Anterior cingulate cortex (tissue), 58 donors: ENCODE measurements around the gene WDR44.
A peak's percentile ranks its signal among the peaks of the same experiment; 100 is the strongest.
"Not testable (repeated sequence)": the region's sequence is repeated elsewhere in the genome, so short reads cannot be mapped to it uniquely, and the experiment has no call there.

Source experiments
- DNase-seq, 58 donors: peaks; one replicate each; lab custom pipeline; 2025; lab: John Stamatoyannopoulos, UW

The WDR44 gene

DNA sequence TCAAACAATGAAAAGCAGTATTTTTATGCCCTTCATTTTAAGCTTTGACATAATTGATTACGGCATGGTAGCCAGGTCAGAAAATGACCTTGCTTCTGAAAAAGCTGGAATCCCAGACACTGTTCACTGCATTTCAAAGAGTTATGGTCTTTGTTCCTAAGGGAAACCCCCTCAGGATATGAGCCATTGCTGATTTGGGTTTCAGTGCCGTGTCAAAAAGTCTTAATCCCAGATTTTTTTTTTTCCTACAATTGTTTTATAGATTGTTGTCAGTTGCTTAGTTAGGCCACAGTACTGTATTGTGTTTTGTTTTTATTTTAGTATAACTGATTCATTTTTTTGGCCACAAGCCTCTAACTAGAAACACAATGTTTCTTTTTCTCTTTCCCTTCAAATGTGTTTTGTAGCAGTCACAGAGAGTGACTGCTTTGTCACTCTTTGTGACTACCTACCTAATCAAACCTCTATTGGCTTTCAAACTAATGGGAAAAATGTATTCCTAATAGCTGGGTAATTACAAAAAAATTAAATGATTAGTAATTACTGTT is 10.3 kb downstream of the WDR44 start:
- DNase-seq, result no peak

DNA sequence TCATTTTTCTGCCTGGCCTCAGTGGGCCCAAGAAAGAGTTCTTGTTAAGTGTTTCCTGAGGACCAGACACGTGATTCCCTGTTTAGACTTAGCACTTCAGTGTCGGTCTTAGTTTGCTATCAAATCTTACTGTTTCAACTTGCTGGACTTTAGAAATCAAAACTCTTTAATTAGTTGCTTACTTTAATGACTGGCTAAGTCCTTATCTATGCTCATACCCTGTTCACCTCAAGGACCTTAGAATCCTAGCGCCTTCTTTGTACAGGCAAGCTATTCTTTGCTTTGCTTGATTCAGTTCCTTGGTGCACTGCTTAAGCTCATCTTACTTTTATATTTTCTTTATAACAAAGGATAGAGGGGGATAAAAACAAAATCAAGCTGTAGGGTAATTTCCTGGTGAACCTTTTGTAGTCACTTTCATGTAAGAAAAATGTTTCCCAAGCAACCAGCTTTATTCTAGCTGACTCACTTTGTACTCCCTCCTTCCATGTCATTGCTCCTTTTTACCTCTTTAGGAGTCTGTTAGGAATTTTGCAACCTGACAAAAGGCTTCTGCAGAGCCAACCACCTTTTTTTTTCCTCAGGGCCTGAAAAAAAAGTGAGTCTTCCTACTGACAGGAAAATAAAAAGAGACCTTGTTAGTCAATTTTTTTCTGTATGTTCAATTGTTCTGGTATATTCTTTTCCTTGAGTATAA is 14.7 kb downstream of the WDR44 start:
- no peak for DNase-seq

DNA sequence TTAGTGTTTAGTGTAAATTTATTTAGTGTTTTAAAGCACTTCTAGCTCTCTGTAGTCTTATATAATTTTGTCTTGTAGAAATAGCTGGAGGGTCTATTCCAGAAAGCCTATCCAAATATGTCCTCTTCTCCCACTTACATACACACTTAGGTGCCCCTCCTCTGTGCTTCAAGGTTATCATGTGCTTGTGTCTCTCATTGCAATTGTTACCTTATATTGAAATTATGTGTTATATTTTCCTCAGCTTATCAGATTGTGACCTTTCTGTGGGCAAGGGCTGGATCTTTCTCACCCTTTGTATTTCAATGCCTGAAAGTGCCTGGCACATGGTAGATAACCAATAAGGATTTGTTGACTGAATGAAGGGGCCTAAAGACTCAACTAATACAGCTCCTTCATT is 18.4 kb downstream of the WDR44 start:
- DNase-seq, result no peak

DNA sequence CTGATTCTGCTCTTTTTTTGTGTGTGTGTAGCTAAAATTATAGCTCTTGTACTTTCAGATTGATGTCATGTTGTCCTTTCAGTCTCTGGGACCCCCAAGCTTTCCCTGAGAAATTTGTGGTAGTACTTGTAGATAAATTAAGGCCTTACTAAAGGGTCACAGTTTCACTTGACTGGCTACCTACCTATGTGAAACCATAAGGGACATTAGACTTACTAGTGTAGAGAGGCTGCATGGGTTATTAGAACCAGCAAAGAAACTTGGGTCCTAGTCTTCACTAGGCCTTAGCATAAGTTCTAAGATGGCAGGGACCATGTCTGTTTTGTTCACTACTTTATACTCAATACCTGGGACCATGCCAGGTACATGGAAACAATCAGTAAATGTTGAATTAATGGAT is 21.4 kb downstream of the WDR44 start:
- DNase-seq, result no peak

DNA sequence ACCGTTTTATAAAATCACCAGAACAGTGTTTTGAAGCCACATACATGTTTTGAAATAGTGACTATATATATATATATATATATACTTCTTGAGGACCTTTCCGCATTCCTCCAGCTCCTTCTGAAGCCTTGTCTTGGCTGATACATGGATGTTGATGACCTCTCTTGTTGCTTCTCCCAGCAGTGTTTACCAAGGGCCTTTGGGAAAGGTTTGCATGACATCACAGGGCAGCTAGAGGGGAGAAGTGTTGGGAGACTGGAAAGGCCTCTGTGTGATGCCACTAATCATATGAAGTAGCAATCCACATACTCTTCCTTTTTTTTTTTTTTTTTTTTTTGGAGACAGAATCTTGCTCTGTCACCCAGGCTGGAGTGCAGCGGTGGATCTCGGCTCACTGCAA is 22.5 kb downstream of the WDR44 start:
- DNase-seq, result no peak

DNA sequence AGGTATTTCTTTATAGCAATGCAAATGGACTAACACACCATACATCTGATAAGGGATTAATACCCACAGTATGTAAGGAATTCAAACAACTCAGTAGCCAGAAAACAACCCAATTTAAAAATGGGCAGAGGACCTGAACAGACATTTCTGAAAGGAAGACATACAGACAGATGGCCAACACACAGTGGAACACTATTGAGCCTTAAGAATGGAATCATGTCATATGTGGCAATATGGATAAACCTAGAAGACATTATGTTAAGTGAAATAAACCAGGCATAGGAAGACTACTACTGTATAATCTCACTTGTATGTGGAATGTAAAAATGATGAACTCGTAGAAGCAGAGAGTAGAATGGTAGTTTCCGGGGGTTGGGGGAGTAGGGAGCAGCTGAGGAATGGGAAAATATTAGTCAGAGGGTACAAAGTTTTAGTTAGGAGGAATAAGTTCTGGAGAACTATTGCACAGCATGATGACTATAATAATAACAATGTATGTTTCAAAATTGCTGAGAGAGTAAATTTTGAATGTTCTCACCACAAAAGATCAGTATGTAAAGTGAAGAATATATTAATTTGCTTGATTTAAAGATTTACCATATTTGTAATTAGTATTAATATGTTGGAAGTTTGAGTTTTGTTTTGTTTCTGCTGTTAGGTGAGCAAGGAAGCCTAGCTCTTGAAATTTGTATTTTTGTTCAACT is 25.2 kb downstream of the WDR44 start:
- DNase-seq, result no peak

DNA sequence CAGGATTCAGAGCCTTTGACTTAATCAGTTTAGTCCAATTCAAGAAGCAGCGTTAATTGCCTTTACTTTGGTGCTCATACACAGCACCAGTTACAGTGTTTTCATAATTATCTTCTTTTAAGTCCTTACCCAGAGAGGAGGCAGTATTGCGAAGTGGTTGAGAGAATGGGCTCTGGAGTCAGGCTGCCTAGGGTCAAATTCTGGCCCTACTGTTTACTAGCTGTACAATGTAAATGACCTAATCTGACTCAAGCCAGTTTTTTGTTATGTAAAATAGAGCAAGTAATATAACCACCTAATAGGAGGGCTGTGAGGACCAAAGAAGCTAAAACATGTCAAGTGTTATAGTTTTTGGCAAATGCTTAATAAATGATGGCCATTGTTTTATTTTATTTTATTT is 27.6 kb downstream of the WDR44 start:
- no peak for DNase-seq

DNA sequence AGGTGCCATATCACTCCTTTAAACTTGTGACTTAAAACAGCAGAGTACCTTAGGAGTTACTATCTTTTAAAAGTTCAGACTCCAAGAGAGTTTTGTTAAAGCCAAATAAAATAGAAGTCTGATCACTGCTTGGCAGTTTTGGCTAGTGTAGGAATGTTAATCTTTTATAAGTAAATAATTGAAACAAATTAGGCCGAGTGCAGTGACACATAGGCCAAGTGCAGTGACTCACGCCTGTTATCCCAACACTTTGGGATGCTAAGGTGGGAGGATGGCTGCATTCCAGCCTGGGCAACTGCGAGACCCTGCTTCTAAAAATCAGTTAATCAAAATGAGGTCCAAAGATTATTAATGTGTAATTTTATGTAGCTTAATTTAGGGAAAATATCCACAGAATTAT is 37.2 kb downstream of the WDR44 start:
- no peak for DNase-seq

DNA sequence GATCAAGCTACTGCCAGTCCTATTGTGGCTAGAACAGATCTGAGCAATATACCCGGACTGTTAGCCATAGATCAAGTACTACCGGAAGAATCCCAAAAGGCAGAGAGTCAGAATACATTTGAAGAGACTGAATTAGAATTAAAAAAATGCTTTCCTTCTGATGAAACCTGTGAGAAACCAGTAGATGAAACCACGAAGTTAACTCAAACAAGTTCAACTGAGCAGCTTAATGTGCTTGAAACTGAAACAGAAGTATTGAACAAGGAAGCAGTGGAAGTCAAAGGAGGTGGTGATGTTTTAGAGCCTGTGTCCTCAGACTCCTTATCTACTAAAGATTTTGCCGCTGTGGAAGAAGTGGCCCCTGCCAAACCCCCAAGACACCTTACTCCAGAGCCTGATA is 46.8 kb downstream of the WDR44 start:
- DNase-seq, result no peak

DNA sequence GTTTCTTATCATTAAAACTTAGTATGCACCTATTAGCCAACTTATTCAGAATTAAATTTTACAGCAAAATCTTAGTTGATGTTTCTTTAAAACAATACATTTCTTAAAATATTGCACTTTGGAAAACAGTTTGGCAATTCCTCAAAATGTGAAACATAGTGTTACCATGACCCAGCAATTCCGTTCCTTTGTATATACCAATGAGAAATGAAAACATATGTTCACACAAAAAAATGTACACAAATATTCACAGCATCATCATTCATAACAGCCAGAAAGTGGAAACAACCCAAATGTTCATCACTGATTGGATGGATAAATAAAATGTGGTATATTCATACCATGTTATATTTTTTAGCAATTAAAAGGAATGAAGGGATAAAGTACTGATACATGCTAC is 50.2 kb downstream of the WDR44 start:
- no peak for DNase-seq

DNA sequence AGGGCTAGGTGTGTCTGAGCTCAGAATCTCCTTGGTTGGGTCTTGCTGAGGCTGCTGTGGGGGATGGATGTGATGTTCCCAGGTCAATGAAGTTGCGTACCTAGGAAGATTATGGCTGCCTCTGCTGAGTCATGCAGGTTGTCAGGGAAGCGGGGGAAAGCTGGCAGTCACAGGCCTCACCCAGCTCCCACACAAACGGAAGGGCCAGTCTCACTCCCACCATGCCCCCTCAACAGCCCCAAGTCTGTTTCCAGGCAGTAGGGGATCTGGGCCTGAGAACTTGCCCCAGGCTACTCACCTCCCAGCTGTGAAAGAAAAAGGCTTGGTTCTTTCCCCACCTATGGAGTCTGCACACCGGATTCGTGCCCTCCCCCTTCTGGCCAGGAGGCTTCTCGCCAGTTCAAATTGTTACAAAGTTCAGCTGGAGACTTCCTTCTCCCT is 72.9 kb downstream of the WDR44 start:
- no peak for DNase-seq

DNA sequence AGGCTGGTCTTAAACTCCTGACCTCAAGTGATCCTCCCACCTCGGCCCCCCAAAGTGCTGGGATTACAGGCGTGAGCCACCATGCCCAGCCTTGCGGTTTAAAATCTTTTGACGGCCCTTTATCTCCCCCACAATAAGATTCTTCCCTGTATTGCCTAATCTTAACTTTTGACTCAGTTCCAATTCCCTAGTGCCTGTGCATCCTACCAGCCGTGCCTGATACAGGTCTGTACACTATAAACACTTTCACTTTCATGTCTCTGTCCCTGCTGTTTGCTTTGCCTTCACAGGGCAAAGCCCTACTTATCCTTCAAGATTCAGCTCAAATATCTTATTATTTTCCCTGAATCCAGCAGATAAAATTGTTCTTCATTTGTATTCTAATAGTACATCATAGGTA is 74.6 kb downstream of the WDR44 start:
- no peak for DNase-seq

DNA sequence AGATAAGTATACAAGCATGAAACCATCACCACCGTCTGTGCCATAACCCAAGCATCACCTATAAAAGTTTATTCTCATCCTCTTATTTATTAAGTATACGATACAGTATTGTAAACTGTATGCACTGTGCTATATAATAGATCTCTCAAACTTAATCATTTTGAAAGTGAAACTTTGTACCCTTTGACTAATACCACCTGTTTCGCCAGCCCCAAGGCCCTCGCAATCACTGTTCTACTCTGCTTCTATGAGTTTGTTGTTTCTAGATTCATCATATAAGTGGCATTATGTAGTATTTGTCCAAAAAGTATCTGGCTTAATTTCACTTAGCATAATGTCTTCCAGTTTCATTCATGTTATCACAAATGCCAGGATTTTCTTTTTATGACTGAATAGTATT is 77.7 kb downstream of the WDR44 start:
- no peak for DNase-seq

DNA sequence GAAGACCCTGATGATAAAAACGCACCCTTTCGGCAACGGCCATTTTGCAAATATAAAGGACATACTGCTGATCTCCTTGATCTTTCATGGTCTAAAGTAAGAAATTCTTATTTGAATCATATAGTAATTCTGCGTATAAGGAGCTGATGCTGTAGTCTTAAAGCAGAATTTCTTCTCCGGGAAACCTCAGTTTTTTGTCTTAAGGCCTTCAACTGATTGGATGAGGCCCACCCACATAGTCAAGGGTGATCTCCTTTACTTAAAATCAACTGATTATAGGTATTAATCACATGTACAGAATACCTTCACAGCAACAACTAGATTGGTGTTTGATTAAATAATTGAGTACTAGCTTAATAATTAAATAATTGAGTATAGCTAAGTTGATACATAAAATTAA is 86.9 kb downstream of the WDR44 start:
- no peak for DNase-seq

DNA sequence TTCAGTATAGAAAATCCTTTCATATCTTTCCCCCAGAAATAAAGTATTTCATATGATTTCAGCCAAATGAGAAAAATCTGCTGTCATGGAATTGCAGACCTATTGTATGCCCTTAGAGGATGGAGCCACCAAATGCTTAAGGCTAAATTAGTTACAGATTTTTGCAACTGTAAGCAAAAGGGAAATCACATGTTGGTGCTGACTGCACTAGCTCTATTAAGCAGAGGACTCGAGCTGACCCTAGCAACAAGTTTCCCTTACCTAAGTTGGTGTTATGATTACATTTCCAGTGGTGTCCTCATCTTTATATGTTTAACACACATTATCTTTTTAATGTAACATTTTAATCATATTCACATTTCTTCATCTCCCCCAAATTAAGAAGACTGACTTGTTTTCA is 91.4 kb downstream of the WDR44 start:
- no peak for DNase-seq

DNA sequence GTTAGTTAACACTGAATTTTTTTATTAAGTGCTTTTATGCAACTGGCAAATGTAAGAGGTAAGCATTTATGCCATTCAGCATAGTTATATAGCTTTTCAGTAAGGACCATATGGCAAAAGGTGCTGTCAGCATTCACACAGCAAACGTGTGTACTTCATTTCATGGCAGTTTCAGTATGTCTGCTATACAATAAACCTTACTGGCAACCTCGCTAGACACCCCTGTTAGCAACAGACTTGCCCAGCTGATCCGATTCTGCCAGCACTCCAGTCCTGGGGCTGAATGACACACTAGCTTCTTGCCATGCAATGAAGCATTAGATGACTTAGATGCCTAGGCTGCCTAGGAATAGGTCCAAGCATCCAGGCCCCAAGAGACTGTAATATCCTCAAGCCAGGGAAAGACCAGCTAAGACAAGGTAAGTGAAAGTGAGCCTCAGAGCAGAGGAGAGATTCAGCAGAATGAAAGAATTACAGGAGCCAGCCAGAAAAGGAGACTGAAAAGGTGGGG is 102.4 kb downstream of the WDR44 start:
- DNase-seq, result peak in 1 of 58 donors; percentile 1

DNA sequence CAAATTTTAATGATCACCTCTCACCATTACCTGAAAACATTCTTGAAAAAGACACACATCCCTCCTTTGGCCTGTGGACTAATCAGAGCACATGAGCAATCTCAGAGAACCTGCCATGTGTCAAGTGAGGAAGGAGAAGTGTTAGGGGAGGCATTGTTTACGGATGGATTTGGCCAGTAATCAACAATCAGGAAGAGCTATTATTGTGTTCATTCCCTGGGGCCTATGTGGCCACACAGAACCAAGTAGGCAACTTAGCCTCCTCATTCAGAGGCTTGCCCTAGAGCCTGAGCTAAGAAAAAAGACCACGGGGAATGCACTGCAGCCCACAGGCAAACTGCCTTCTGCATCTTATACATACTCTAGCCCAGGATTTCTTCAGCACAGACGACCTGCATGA is 109.1 kb downstream of the WDR44 start:
- DNase-seq, result no peak

DNA sequence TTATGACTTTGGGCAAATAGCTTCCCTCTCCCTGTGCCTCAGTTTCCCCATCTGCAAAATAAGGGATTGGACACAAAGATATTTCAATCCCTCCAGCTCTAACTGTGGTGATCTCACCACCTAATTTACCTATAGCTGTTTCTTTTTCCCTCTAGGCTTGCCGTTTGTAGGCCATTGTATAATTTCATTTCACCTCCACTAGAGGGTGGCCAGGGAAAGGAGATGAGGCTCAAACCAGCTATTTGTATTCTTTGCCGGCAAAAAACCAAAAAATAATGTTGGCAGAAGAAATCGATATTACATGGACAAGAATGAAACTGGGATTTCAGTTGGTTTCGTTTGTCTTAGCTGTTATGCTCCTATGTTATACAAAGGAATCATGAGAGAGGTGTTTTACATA is 113.6 kb downstream of the WDR44 start:
- DNase-seq, result peak in 8 of 58 donors; percentile 0 to 2 (median 0)

DNA sequence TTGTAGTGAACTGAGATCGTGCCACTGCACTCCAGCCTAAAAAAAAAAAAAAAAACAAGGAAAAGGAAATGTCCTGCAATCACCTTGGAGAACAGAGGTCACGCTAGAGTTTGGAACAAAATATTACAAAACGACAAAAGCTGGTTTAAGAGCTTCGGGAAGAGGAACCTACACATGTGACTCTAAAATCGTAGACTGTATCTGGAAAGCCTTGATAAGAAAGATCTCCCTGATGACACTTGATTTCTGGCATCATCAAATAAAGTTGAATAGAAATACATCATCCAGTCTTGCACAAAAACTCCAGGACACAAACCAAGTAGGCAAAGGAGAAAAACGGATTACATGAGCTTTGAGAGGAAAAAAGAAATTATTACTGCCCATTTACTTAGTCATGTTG is 118.6 kb downstream of the WDR44 start:
- no peak for DNase-seq

DNA sequence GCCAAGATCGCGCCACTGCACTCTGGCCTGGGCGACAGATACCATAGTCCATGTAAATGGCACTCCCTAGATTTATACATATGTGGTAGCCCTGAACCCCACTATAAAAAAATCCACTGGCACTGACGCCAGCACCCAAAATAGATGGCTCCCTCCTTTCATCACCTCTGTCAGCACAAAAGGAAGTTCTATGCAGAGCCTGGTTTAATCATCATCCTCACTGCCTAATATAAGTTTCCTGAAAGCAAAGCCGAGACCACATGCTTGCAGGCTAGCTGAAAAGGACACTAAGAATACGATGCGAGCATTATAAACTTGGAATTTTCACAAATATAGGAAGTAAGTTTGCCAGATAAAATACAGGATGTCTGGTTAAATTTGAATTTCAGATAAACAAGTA is 122.2 kb downstream of the WDR44 start:
- DNase-seq, result no peak

DNA sequence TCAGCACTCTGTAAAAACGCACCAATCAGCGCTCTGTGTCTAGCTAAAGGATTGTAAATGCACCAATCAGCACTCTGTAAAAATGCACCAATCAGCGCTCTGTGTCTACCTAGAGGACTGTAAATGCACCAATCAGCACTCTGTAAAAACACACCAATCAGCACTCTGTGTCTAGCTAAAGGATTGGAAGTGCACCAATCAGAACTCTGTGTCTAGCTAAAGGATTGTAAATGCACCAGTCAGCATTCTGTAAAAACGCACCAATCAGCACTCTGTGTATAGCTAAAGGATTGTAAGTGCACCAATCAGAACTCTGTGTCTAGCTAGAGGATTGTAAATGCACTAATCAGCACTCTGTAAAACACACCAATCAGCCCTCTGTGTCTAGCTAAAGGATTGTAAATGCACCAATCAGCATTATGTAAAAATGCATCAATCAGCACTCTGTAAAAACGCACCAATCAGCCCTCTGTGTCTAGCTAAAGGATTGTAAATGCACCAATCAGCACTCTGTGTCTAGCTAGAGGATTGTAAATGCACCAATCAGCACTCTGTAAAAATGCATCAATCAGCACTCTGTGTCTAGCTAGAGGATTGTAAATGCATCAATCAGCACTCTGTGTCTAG is 124.9 kb downstream of the WDR44 start:
- not testable (repeated sequence) for DNase-seq
